HepG2 (cell line): ENCODE data around the gene ZNF324B. TPM values are rescaled to one million over a fixed set of nuclear protein-coding genes. Genes with fewer than 3 reads are reported as not detected.
A peak's percentile ranks its signal among the peaks of the same experiment; 100 is the strongest.

Experiments used
- ATM ChIP-seq: fragments of 450-650 bp; IDR thresholded peaks from 2 replicates; pipeline ENCODE4 v1.7.1; 2017; ENCODE audit warnings: mild to moderate bottlenecking, borderline replicate concordance
- BORCS8-MEF2B ChIP-seq: sonication (generic); formaldehyde crosslinking; IDR thresholded peaks from 2 replicates; pipeline ENCODE4 v1.8.0; 2022; ENCODE audit warnings: mild to moderate bottlenecking, missing genetic modification reagents
- CBX2 ChIP-seq, 2 experiments: fragments of 200-600 bp in 1 of 2; sonication (generic); formaldehyde crosslinking in 1 of 2; IDR thresholded peaks; 2 replicates each; pipeline versions ENCODE4 v1.7.0 to v1.8.1; 2018 to 2022; ENCODE audit warnings: low read depth in 2 of 2, low read length in 1 of 2, mild to moderate bottlenecking in 1 of 2, missing genetic modification reagents in 1 of 2
- DMTF1 ChIP-seq: sonication (generic); formaldehyde crosslinking; IDR thresholded peaks from 2 replicates; pipeline ENCODE4 v1.4.0; 2020; ENCODE audit warnings: mild to moderate bottlenecking, missing genetic modification reagents
- DZIP1 ChIP-seq: sonication (generic); formaldehyde crosslinking; IDR thresholded peaks from 2 replicates; pipeline ENCODE4 v1.5.0; 2020; ENCODE audit warnings: mild to moderate bottlenecking, missing genetic modification reagents
- GTF3A ChIP-seq: sonication (generic); formaldehyde crosslinking; conservative IDR thresholded peaks from 2 replicates; pipeline ENCODE4 v1.4.0; 2020; ENCODE audit warnings: mild to moderate bottlenecking, missing genetic modification reagents
- HDAC1 ChIP-seq: sonication (generic); formaldehyde crosslinking; IDR thresholded peaks from 2 replicates; pipeline ENCODE4 v1.5.1; 2020; ENCODE audit warnings: mild to moderate bottlenecking, missing genetic modification reagents
- HINFP ChIP-seq: sonication (generic); formaldehyde crosslinking; IDR thresholded peaks from 2 replicates; pipeline ENCODE4 v1.4.0; 2020; ENCODE audit warnings: low read depth, mild to moderate bottlenecking, missing genetic modification reagents
- KAT7 ChIP-seq: IDR thresholded peaks from 2 replicates; pipeline ENCODE4 v1.6.1; 2018; ENCODE audit warnings: borderline replicate concordance, missing compliant biosample characterization
- MEIS1 ChIP-seq: sonication (generic); formaldehyde crosslinking; IDR thresholded peaks from 2 replicates; pipeline ENCODE4 v1.9.0; 2021; ENCODE audit warnings: mild to moderate bottlenecking, missing genetic modification reagents, moderate library complexity, borderline replicate concordance
- MLX ChIP-seq: IDR thresholded peaks from 2 replicates; pipeline ENCODE4 v1.6.1; 2016
- MTA3 ChIP-seq: sonication (generic); formaldehyde crosslinking; IDR thresholded peaks from 2 replicates; pipeline ENCODE4 v1.4.0; 2020; ENCODE audit warnings: missing genetic modification reagents
- NR2F6 ChIP-seq, 2 experiments: IDR thresholded peaks; 2 replicates each; pipeline ENCODE4 v1.6.1; 2016; ENCODE audit warnings: antibody characterized with exemption in 1 of 2, mild to moderate bottlenecking in 1 of 2
- TEAD2 ChIP-seq: sonication (generic); formaldehyde crosslinking; IDR thresholded peaks from 2 replicates; pipeline ENCODE4 v1.9.0; 2021; ENCODE audit warnings: missing genetic modification reagents
- ZNF101 ChIP-seq: sonication (generic); formaldehyde crosslinking; IDR thresholded peaks from 2 replicates; pipeline ENCODE4 v1.4.0; 2020; ENCODE audit warnings: mild to moderate bottlenecking, low read depth, missing genetic modification reagents, borderline replicate concordance
- ZNF205 ChIP-seq: IDR thresholded peaks from 2 replicates; pipeline ENCODE4 v1.6.1; 2018; ENCODE audit warnings: missing biosample characterization, missing genetic modification reagents
- ZNF296 ChIP-seq: sonication (generic); formaldehyde crosslinking; conservative IDR thresholded peaks from 2 replicates; pipeline ENCODE4 v1.5.0; 2020; ENCODE audit warnings: mild to moderate bottlenecking, missing genetic modification reagents
- ZNF354B ChIP-seq: sonication (generic); formaldehyde crosslinking; IDR thresholded peaks from 2 replicates; pipeline ENCODE4 v1.8.0; 2022; ENCODE audit warnings: mild to moderate bottlenecking, missing genetic modification reagents
- ZNF720 ChIP-seq: sonication (generic); formaldehyde crosslinking; IDR thresholded peaks from 2 replicates; pipeline ENCODE4 v1.4.0; 2020; ENCODE audit warnings: missing genetic modification reagents
- ZNF83 ChIP-seq: sonication (generic); formaldehyde crosslinking; IDR thresholded peaks from 2 replicates; pipeline ENCODE4 v1.4.0; 2020; ENCODE audit warnings: missing genetic modification reagents, mild to moderate bottlenecking, borderline replicate concordance
- ZSCAN5A ChIP-seq: sonication (generic); formaldehyde crosslinking; IDR thresholded peaks from 2 replicates; pipeline ENCODE4 v1.8.0; 2022; ENCODE audit warnings: mild to moderate bottlenecking, missing genetic modification reagents, borderline replicate concordance
- polyA plus RNA-seq, 8 experiments: library from polyadenylated mRNA; depleted of rRNA in 3 of 8; stranded (reverse) in 7 of 8; unstranded in 1 of 8; fragments of >200 nt; fragmentation: Illumina TruSeq in 4 of 8; extraction: Trizol in 4 of 8; gene quantifications; 2 replicates each; pipeline versions ENCODE4 v1.2.1 to v1.2.3, GENCODE V29; 2011 to 2016; ENCODE audit warnings: low read depth in 4 of 8, missing spikeins in 1 of 8, mixed read lengths in 1 of 8; ENCODE audit not compliant: insufficient read depth in 1 of 8
- total RNA-seq, 5 experiments: library from RNA; depleted of rRNA; stranded (reverse); fragments of >200 nt; fragmentation: Illumina TruSeq; extraction: Trizol; gene quantifications; 2 replicates each; pipeline ENCODE4 v1.2.3, GENCODE V29; 2016; ENCODE audit warnings: low read depth in 1 of 5

The ZNF324B gene
- total and polyA plus RNA-seq, 2 of the 13 experiments (the other 11 are each of a cell fraction or from before 2014, with no cell fraction given), result 0.53 to 3.0 TPM

GRCh38 chr19:58498316-58499020 lies 47.0 kb downstream of the ZNF324B start (continued):
- no peak for TF ChIP-seq ZSCAN5A (CRISPR knock-in tag)
- no peak for TF ChIP-seq MEIS1 (CRISPR knock-in tag)
- TF ChIP-seq ZNF720 (CRISPR knock-in tag), result no peak
- TF ChIP-seq ZNF205 (CRISPR knock-in tag), result no peak
- no peak for TF ChIP-seq CBX2 (IDR thresholded peaks at IDR 0.05; ENCODE audit: low read depth, low read length)
- TF ChIP-seq CBX2 (CRISPR knock-in tag; IDR thresholded peaks at IDR 0.05; ENCODE audit: low read depth), result no peak
- no peak for TF ChIP-seq KAT7 (CRISPR knock-in tag)
- peak; percentile 23; the same call in 1 of the 2 replicates for TF ChIP-seq HDAC1 (CRISPR knock-in tag)
- TF ChIP-seq MLX, result no peak
- no peak; the same call in 1 of the 2 replicates for TF ChIP-seq BORCS8-MEF2B (CRISPR knock-in tag)
- TF ChIP-seq ZNF83, result no peak
- no peak for TF ChIP-seq ZNF101 (CRISPR knock-in tag)
- TF ChIP-seq HINFP, result no peak
- TF ChIP-seq ATM, result no peak
- TF ChIP-seq ZNF354B (CRISPR knock-in tag), result 0 out of 2 replicates have a peak, but pooled peaks have one; percentile 48
- no peak for TF ChIP-seq NR2F6 (IDR thresholded peaks at IDR 0.05)
- no peak for TF ChIP-seq NR2F6 (CRISPR knock-in tag; IDR thresholded peaks at IDR 0.05)
- no peak for TF ChIP-seq DZIP1
- no peak for TF ChIP-seq MTA3 (CRISPR knock-in tag)
- no peak for TF ChIP-seq GTF3A (CRISPR knock-in tag)
- TF ChIP-seq ZNF296 (CRISPR knock-in tag), result peak; percentile 57; the same call in 1 of the 2 replicates
- TF ChIP-seq TEAD2 (CRISPR knock-in tag), result no peak
- no peak for TF ChIP-seq DMTF1 (CRISPR knock-in tag)
